NCI-H1694 treated with DMSO at 0.1 percent for 48 hours (cell line): Measurements from ENCODE around the gene ARHGAP19.
"Not testable (repeated sequence)": the region's sequence is repeated elsewhere in the genome, so short reads cannot be mapped to it uniquely, and the experiment has no call there.

Source experiments
- DNase-seq: peaks from one replicate; lab custom pipeline; 2025; lab: John Stamatoyannopoulos, UW

ARHGAP19 gene

GRCh38 chr10:97279121-97279815 is 13.2 kb downstream of the ARHGAP19 start:
- no peak for DNase-seq

DNA sequence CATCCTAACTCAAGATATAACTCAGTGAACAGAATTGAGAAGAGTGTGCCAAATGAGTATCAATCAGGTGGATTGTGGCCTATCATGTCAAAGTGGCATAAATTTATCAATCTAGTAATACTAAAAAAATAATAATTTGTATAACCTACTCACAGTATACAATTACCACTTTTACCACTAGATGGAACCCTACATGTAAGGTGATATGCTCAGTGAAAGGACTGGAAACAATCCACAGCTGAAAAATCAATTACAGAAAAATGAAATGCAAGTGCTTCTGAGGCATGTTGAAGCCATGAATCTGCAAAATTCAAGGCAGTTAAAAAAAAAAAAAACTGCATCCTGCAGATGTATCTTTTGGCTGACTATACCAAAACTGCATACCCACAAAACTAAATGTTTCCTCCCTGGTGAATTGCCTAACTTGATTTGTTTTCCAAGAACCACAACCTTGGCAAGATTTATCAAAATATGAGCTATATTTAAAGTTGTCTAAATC is 13.9 kb downstream of the ARHGAP19 start:
- DNase-seq: peak; percentile 72

- DNase-seq: no peak
These were observed 14.9 kb downstream of the ARHGAP19 start for GRCh38 chr10:97277551-97277950.

- no peak for DNase-seq
These were observed 17.6 kb downstream of the ARHGAP19 start for GRCh38 chr10:97274828-97275227.

DNA sequence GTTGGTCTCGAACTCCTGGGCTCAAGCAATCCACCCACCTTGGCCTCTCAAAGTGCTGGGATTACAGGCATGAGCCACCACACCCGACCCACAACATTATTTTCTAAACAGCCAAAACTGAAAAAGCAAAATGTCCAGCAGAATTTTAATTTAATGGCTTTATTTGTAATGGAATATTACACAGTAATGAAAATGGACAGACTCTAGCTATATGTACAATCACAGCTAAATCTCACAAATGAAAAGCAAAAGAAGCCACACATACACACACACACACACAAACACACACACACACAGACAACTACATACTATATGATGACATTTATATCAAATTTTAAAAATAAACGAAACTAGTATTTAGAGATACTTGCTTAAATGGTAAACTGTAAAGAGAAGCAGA is 18.7 kb downstream of the ARHGAP19 start:
- DNase-seq: no peak

GRCh38 chr10:97270523-97271154 is 21.8 kb downstream of the ARHGAP19 start:
- DNase-seq: no peak

DNA sequence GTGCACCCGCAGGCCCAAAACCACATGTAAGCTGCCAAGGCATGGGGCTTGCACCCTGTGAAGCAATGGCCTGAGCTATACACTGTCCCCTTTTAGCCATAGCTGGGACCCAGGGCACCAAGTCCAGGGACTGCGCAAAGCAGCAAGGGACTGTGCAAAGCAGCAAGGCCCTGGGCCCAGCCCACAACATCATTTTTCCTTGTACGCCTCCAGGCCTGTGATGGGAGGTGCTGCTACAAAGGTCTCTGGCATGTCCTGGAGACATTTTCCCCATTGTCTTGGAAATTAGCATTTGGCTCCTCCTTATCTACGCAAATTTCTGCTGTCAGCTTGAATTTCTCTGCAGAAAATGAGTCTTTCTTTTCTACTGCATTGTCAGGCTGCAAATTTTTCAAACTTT is 24.8 kb downstream of the ARHGAP19 start:
- DNase-seq: no peak

- DNase-seq: not testable (repeated sequence)
These were observed 27.3 kb downstream of the ARHGAP19 start for GRCh38 chr10:97265095-97265494.

GRCh38 chr10:97263971-97264370 is 28.5 kb downstream of the ARHGAP19 start:
- no peak for DNase-seq

DNA sequence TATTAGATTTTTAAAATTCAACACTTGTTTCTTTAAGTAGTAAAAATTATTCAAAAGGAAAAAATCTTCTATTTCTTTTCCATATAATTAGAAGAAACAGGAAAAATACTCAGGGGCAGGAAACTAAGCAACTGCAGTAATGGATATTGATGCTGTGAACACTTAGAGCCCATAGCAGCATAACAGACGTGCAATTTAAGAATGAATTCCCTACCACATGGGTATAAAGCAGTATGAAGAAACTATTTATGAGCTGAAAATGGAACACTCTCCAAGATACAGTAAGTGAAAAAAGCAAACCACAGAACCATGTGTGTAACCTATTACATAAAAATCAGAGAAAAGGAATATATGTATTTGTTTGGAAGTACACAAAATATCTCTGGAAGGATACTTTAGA is 30.8 kb downstream of the ARHGAP19 start:
- no peak for DNase-seq

GRCh38 chr10:97261183-97261582 is 31.3 kb downstream of the ARHGAP19 start:
- no peak for DNase-seq

DNA sequence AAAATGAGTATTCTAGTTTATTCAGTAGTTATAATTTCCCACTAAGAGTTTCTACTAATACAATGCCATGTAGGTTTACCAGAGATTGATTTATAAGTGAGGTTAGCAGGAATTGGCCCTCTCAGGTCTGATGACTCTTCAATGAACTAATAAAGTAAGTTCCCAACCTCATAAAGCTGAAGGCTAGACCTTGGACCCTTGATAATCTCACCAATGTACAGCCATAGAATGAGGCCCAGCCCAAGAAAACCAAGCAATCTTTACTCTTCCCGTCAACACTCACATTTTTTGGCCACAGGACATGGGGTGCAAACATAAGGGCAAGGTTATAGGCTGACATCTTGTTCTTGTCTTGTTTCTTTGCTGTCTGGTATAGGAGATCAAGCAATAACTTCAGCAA is 33.3 kb downstream of the ARHGAP19 start:
- no peak for DNase-seq

GRCh38 chr10:97256356-97256755 is 36.1 kb downstream of the ARHGAP19 start:
- no peak for DNase-seq

GRCh38 chr10:97255512-97256293 is 36.7 kb downstream of the ARHGAP19 start:
- no peak for DNase-seq

DNA sequence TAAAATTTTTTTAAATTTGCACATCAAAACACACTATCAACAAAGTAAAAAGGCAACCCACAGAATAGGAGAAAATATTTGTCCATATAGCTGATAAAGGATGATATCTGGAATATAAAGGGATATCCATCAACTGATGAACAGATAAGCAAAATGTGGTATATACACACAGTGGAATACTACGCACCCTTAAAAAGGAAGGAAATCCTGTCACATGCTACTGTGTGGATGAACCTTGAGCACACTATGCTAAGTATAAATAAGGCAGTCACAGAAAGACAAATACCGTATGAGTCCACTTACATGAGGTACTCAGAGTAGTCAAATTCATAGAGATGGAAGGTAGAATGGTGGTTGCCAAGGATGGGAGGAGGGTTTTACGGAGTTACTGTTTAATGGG is 37.7 kb downstream of the ARHGAP19 start:
- DNase-seq: no peak

GRCh38 chr10:97250952-97251351 is 41.5 kb downstream of the ARHGAP19 start:
- DNase-seq: no peak

- no peak for DNase-seq
These were observed 48.6 kb downstream of the ARHGAP19 start for GRCh38 chr10:97243836-97244235.

- DNase-seq: no peak
These were observed 53.6 kb downstream of the ARHGAP19 start for GRCh38 chr10:97238855-97239254.

- no peak for DNase-seq
These were observed 57.1 kb downstream of the ARHGAP19 start for GRCh38 chr10:97235353-97235752.

DNA sequence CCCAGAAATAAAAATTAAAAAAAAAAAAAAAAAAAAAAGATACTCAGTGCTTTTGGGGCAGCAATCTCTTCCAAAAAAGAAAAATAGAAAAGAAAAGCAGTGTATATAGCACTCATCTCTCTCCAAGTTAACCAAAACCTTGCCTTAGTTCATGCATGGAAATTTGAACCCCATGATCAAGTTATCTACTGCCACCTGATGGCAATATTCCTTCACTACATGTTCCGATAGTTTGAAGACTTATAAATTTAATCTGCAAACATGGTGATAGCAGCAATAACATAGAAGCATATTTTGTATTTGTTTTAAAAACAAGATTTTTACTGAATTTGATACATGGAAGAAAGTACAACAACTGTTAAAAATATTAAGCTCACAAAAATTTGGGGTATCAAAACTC is 58.0 kb downstream of the ARHGAP19 start:
- DNase-seq: peak; percentile 60

GRCh38 chr10:97230146-97230545 is 62.3 kb downstream of the ARHGAP19 start:
- no peak for DNase-seq

DNA sequence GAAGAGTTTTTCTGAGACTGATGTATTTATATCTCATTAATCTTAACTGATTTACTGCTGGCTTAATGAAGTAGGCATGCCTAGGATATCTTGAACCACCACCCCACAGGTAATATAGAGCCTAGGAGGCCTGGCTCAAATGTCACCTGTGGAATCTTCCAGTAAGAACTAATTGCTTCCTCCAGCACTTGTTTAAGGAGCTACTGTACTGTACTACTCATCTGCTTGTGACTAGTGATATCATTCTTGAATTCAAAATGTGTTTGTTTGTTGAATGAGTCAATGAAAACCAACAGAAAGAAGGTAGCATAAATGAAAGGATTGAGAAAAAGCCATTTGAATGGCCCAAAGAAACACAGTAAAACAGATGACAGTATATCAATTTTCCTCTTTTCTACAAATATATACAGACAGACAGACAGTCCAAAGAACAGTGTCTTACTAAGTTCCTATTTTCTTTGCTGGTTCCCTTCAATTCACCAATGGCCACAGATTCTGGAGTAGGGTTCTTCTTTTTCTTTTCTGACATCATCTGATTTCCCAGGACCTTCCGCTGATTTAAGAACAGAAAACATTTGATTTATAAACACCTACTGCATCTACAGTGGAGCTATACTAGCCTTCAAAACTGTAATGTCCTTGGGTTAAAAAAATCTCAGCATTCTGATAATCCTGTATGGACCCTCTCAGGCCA is 63.0 kb downstream of the ARHGAP19 start:
- no peak for DNase-seq
